Measurements from ENCODE around the gene MRAP. TPM values are rescaled to one million over a fixed set of nuclear protein-coding genes. Genes with fewer than 3 reads are reported as not detected.

The MRAP gene
- total and polyA plus RNA-seq, 7 donors, result 1.1 to 6.5 TPM; not detected in 5

DNA sequence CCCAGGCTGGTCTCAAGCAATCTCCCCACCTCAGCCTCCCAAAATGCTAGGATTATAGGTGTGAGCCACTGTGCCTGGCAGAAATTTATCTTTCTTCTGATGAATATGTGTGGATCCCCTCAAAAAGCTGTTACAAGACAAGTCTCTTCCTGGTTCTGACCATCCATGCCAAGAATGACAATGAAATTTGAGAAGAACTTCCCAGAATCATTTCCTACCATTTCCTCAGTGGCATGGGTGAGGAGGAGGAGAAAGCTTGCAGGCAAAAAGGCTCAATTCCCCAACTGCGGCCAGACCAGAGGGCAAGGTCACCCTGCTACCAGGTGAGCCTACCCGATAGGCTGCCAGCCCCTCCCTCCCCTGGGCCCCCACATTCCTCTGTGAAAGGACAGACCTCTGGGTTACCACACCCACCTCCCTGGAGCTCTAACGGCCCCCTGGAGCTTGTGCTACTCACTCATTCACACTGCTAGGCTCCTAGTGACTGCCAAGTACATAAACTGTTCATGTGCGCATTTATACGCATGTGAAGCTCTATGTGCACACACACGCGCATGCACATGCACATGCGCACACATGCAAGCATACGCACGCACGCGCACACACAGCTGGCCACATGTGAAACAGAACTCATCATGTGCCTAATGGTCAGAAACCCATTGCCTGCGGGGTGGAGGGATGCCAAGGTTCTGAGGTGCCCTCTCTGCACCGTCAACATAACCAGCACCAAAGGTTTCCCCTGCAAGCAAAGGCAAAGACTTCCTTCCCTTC, 17.0 kb downstream of the MRAP start:
- Histone ChIP-seq H3K27me3 (no peaks in the 10 kb centered on the region), H3K27ac (no peak overlapping the region), H3K4me1 (no peaks in the 10 kb centered on the region), H3K36me3 (peaks cover 15 to 100% (median 49%) of the 10 kb centered on the region in 4 donors), H3K4me3 (no peak overlapping the region), H3K9me3 (no peaks in the 10 kb centered on the region)
- TF ChIP-seq EP300 (IDR thresholded peaks at IDR 0.05), result no peak
- TF ChIP-seq, protein P1, sequence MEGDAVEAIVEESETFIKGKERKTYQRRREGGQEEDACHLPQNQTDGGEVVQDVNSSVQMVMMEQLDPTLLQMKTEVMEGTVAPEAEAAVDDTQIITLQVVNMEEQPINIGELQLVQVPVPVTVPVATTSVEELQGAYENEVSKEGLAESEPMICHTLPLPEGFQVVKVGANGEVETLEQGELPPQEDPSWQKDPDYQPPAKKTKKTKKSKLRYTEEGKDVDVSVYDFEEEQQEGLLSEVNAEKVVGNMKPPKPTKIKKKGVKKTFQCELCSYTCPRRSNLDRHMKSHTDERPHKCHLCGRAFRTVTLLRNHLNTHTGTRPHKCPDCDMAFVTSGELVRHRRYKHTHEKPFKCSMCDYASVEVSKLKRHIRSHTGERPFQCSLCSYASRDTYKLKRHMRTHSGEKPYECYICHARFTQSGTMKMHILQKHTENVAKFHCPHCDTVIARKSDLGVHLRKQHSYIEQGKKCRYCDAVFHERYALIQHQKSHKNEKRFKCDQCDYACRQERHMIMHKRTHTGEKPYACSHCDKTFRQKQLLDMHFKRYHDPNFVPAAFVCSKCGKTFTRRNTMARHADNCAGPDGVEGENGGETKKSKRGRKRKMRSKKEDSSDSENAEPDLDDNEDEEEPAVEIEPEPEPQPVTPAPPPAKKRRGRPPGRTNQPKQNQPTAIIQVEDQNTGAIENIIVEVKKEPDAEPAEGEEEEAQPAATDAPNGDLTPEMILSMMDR (IDR thresholded peaks at IDR 0.05), result no peak
- TF ChIP-seq POLR2A (IDR thresholded peaks at IDR 0.05), result no peak
- no peak for TF ChIP-seq POLR2AphosphoS5 (IDR thresholded peaks at IDR 0.05)
- 92 to 93% methylated on average over 14 of the region's 14 CpGs for WGBS, 2 donors
- DNase-seq, result no peak
- intact Hi-C loops (cut with DNase I), result no loop called here

DNA sequence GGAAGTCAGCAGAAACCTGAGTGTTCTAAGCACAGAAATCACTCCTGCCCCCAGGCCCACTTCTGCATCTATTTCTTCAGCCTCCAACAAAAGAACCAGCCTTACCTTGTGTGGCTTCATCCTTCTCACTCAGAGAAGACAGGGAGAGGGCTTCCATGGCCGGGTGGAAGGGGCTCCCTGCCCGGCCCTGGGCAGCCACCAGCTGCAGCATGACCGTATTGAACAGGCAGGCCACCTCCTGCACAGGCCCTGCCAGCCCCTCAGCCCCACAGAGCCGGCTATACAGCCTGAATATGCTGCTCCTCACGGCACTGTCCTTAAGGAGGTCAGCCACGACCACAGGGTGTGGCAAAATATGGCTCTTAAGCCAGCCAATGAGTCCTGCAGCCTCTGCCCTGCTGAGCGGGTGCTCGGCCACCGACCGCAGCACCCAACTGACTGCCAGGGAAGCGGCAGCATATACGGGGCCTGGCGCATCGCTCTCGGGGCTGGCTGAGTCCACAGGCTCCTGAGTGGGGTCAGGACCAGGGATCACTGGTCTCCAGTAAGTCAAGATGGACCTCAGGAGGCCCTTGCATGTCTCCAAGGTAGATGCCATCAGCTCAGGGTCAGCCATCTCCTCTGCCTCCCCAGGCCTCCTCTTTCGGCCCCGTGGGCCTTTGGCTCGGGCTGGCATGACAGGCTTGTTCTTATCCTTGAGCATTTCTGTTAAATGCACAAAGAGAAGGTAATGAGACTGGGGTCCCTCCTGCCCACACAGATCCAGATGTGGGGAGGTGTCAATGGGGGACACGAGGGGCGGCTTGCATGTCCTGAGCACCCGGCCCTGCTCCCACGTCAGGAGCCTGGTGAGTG, 17.9 kb downstream of the MRAP start:
- no peak for DNase-seq
- 93 to 95% methylated on average over 22 of the region's 22 CpGs for WGBS, 2 donors
- no peak for TF ChIP-seq POLR2AphosphoS5 (IDR thresholded peaks at IDR 0.05)
- TF ChIP-seq EP300 (IDR thresholded peaks at IDR 0.05), result no peak
- no peak for TF ChIP-seq POLR2A (IDR thresholded peaks at IDR 0.05)
- TF ChIP-seq, protein P1 (IDR thresholded peaks at IDR 0.05), result no peak
- no peaks in the 10 kb centered on the region for H3K27me3 ChIP-seq
- intact Hi-C loops (cut with DNase I), result no loop called here
- no peak overlapping the region for H3K4me3 ChIP-seq
- no peak overlapping the region for H3K27ac ChIP-seq
- no peaks in the 10 kb centered on the region for H3K4me1 ChIP-seq
- H3K36me3 ChIP-seq, result peaks cover 17 to 100% (median 55%) of the 10 kb centered on the region in 4 donors
- H3K9me3 ChIP-seq, result no peaks in the 10 kb centered on the region

DNA sequence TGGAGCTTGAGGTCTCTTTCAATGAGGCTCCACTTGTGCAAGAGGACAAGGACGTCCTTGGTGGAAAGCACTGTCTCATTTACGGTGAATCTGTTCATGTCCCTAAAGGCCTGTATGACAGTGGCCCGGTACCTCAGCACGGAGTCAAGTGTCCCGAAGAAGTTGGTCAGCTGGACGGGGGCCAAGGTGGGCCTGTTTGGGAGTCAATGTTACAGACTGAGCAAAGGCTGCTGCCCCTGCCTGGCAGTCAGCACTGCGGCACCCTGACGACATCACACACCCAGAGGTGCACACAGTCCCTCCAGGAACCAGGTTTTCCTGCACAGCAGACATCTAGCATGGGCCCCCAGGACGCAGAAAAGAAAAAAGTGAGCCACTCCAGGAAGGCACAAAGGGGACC, 19.1 kb downstream of the MRAP start:
- no peak overlapping the region for H3K27ac ChIP-seq
- peaks cover 18 to 100% (median 61%) of the 10 kb centered on the region in 4 donors for H3K36me3 ChIP-seq
- WGBS, 2 donors, result 86 to 93% methylated on average over 9 of the region's 9 CpGs
- no peaks in the 10 kb centered on the region for H3K27me3 ChIP-seq
- no peak for TF ChIP-seq POLR2A (IDR thresholded peaks at IDR 0.05)
- DNase-seq, result no peak
- no peaks in the 10 kb centered on the region for H3K9me3 ChIP-seq
- no peak overlapping the region for H3K4me3 ChIP-seq
- intact Hi-C loops (cut with DNase I), result no loop called here
- no peaks in the 10 kb centered on the region for H3K4me1 ChIP-seq

DNA sequence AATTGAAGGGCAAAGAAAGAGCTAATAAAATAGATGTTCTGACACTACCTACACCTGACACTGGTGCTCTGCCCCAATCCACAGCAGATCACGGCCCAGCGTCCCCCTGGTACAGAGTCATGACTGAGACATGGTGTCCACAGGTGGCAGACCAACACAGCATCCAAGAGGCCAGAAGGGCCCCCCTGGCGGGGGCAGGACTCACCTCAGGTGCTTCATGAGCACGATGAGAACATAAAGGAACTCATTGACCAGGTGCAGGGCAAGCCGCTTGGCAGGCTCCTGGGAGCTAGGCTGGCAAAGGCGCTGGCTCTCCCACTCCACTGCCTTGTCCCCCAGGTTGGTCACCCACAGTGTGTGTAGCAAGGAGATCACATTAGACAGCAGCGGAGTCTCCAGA, 20.4 kb downstream of the MRAP start:
- no peaks in the 10 kb centered on the region for H3K9me3 ChIP-seq
- intact Hi-C loops (cut with DNase I), result no loop called here
- no peaks in the 10 kb centered on the region for H3K4me1 ChIP-seq
- WGBS, 2 donors, result 95 to 96% methylated on average over 7 of the region's 7 CpGs
- no peak for DNase-seq
- H3K27me3 ChIP-seq, result no peaks in the 10 kb centered on the region
- TF ChIP-seq POLR2AphosphoS5 (IDR thresholded peaks at IDR 0.05), result no peak
- no peak for TF ChIP-seq POLR2A (IDR thresholded peaks at IDR 0.05)
- TF ChIP-seq EP300 (IDR thresholded peaks at IDR 0.05), result no peak
- TF ChIP-seq, protein P1 (IDR thresholded peaks at IDR 0.05), result no peak
- H3K27ac ChIP-seq, result no peak overlapping the region
- peaks cover 25 to 100% (median 74%) of the 10 kb centered on the region in 4 donors for H3K36me3 ChIP-seq
- no peak overlapping the region for H3K4me3 ChIP-seq

DNA sequence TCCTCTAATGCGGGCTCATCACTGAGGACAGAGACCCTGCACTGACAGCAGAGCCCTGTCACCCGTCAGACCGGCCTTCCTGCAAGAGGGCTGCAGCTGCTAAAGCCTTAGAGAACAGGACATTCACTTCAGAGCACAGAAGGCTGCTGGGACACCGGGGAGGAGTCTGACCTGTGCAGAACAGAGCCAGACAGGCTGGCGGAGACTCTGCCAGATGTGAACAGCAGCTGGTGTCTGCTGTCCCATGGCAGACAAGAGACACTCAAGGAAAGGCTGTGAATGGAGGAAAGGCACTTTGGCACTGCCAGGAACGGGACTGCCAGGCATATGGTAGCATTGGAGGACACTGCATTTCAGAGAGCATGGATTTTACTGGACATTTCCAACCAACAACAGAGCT, 21.4 kb downstream of the MRAP start:
- DNase-seq, result no peak
- H3K27ac ChIP-seq, result no peak overlapping the region
- peaks cover 35 to 100% (median 77%) of the 10 kb centered on the region in 4 donors for H3K36me3 ChIP-seq
- 90 to 93% methylated on average over 6 of the region's 6 CpGs for WGBS, 2 donors
- H3K9me3 ChIP-seq, result no peaks in the 10 kb centered on the region
- H3K27me3 ChIP-seq, result no peaks in the 10 kb centered on the region
- TF ChIP-seq, protein P1 (IDR thresholded peaks at IDR 0.05), result no peak
- TF ChIP-seq POLR2AphosphoS5 (IDR thresholded peaks at IDR 0.05) (peak in 2 of 4 donors; percentile 27 to 30), EP300 (IDR thresholded peaks at IDR 0.05) (no peak), POLR2A (IDR thresholded peaks at IDR 0.05) (no peak)
- H3K4me1 ChIP-seq, result no peaks in the 10 kb centered on the region
- intact Hi-C loops (cut with DNase I), result no loop called here
- H3K4me3 ChIP-seq, result no peak overlapping the region
